Measurements from ENCODE around the gene FAAP24.
"Not testable (repeated sequence)": the region's sequence is repeated elsewhere in the genome, so short reads cannot be mapped to it uniquely, and the experiment has no call there.

The FAAP24 gene

GRCh38 chr19:32998722-32999121 lies 26.7 kb downstream of the FAAP24 start:
- DNase-seq (ENCODE audit: low spot score), result no peak

GRCh38 chr19:33000510-33000909 lies 28.5 kb downstream of the FAAP24 start:
- no peak for DNase-seq (ENCODE audit: low spot score)

- no peak for DNase-seq (ENCODE audit: low spot score)
Observed at GRCh38 chr19:33000910-33001309, 28.9 kb downstream of the FAAP24 start.

GRCh38 chr19:33002126-33002865 lies 30.3 kb downstream of the FAAP24 start:
- DNase-seq (ENCODE audit: low spot score), result not testable (repeated sequence)

GRCh38 chr19:33003424-33004024 lies 31.5 kb downstream of the FAAP24 start:
- DNase-seq (ENCODE audit: low spot score), result not testable (repeated sequence)

GRCh38 chr19:33005440-33005839 lies 33.4 kb downstream of the FAAP24 start:
- DNase-seq (ENCODE audit: low spot score), result no peak

GRCh38 chr19:33008738-33009137 lies 36.7 kb downstream of the FAAP24 start:
- no peak for DNase-seq (ENCODE audit: low spot score)

GRCh38 chr19:33010891-33011290 lies 38.8 kb downstream of the FAAP24 start:
- not testable (repeated sequence) for DNase-seq (ENCODE audit: low spot score)

GRCh38 chr19:33022472-33023116 lies 50.6 kb downstream of the FAAP24 start:
- no peak for DNase-seq (ENCODE audit: low spot score)

GRCh38 chr19:33024398-33024797 lies 52.4 kb downstream of the FAAP24 start:
- no peak for DNase-seq (ENCODE audit: low spot score)

GRCh38 chr19:33025468-33026238 lies 53.6 kb downstream of the FAAP24 start:
- not testable (repeated sequence) for DNase-seq (ENCODE audit: low spot score)

- not testable (repeated sequence) for DNase-seq (ENCODE audit: low spot score)
Observed at GRCh38 chr19:33026602-33027001, 54.6 kb downstream of the FAAP24 start.
